ENCODE measurements around the gene TRA2A. TPM values are rescaled to one million over a fixed set of nuclear protein-coding genes. Genes with fewer than 3 reads are reported as not detected.

Gene TRA2A
- total and polyA plus RNA-seq, 3 donors from 2014 or later = 60.9 to 76.1 (median 62.8) TPM

- intact Hi-C loops (cut with DNase I; ENCODE audit: low total_unique reads) = no loop called here
- H3K27ac ChIP-seq = no peak overlapping the region
- 28 to 30% methylated on average over 13 of the region's 13 CpGs for WGBS, 2 donors
These were observed 15.3 kb upstream of the TRA2A start for GRCh38 chr7:23546897-23547572.

GRCh38 chr7:23545493-23545892, 13.7 kb upstream of the TRA2A start:
- WGBS, 2 donors = 64 to 71% methylated on average over 1 of the region's 1 CpG
- Histone ChIP-seq H3K9me3 (no peaks in the 10 kb centered on the region), H3K27me3 (no peaks in the 10 kb centered on the region), H3K36me3 (ENCODE audit: low read depth, missing control alignments) (no peaks in the 10 kb centered on the region), H3K4me3 (no peak overlapping the region), H3K27ac (no peak overlapping the region), H3K4me1 (no peaks in the 10 kb centered on the region)
- intact Hi-C loops (cut with DNase I; ENCODE audit: low total_unique reads) = no loop called here
- TF ChIP-seq POLR2A (IDR thresholded peaks at IDR 0.05) = no peak
- TF ChIP-seq CTCF (IDR thresholded peaks at IDR 0.05) = no peak
- DNase-seq = no peak

More at GRCh38 chr7:23546897-23547572, 15.3 kb upstream of the TRA2A start:
- Histone ChIP-seq H3K4me1 (no peaks in the 10 kb centered on the region), H3K9me3 (no peaks in the 10 kb centered on the region), H3K27me3 (no peaks in the 10 kb centered on the region), H3K36me3 (ENCODE audit: low read depth, missing control alignments) (no peaks in the 10 kb centered on the region), H3K4me3 (no peak overlapping the region)
- DNase-seq = peak; percentile 91
- TF ChIP-seq CTCF (IDR thresholded peaks at IDR 0.05) (peak; percentile 88 to 95 (median 95)), POLR2A (IDR thresholded peaks at IDR 0.05) (no peak)

- no peak overlapping the region for H3K4me3 ChIP-seq
- H3K4me1 ChIP-seq = no peaks in the 10 kb centered on the region
- 40 to 49% methylated on average over 2 of the region's 2 CpGs for WGBS, 2 donors
- no peaks in the 10 kb centered on the region for H3K9me3 ChIP-seq
- H3K27ac ChIP-seq = no peak overlapping the region
- intact Hi-C loops (cut with DNase I; ENCODE audit: low total_unique reads) = no loop called here
- no peak for TF ChIP-seq POLR2A (IDR thresholded peaks at IDR 0.05)
- TF ChIP-seq CTCF (IDR thresholded peaks at IDR 0.05) = no peak
- no peak for DNase-seq
- H3K36me3 ChIP-seq (ENCODE audit: low read depth, missing control alignments) = no peaks in the 10 kb centered on the region
- H3K27me3 ChIP-seq = no peaks in the 10 kb centered on the region
These were observed 13.2 kb upstream of the TRA2A start for GRCh38 chr7:23544913-23545354.

- intact Hi-C loops (cut with DNase I; ENCODE audit: low total_unique reads) = no loop called here
- Histone ChIP-seq H3K4me1 (no peaks in the 10 kb centered on the region), H3K36me3 (ENCODE audit: low read depth, missing control alignments) (no peaks in the 10 kb centered on the region), H3K27me3 (no peaks in the 10 kb centered on the region), H3K4me3 (no peak overlapping the region), H3K27ac (no peak overlapping the region), H3K9me3 (no peaks in the 10 kb centered on the region)
- no peak for DNase-seq
- no peak for TF ChIP-seq CTCF (IDR thresholded peaks at IDR 0.05)
- TF ChIP-seq POLR2A (IDR thresholded peaks at IDR 0.05) = no peak
- 89 to 95% methylated on average over 3 of the region's 3 CpGs for WGBS, 2 donors
These were observed 11.0 kb upstream of the TRA2A start for GRCh38 chr7:23542752-23543151.

GRCh38 chr7:23539494-23539907, 7.7 kb upstream of the TRA2A start:
- Histone ChIP-seq H3K27me3 (no peaks in the 10 kb centered on the region), H3K4me1 (no peaks in the 10 kb centered on the region), H3K9me3 (no peaks in the 10 kb centered on the region), H3K4me3 (no peak overlapping the region), H3K27ac (no peak overlapping the region), H3K36me3 (ENCODE audit: low read depth, missing control alignments) (no peaks in the 10 kb centered on the region)
- WGBS, 2 donors = 60 to 68% methylated on average over 4 of the region's 4 CpGs
- intact Hi-C loops (cut with DNase I; ENCODE audit: low total_unique reads) = no loop called here
- no peak for DNase-seq
- no peak for TF ChIP-seq CTCF (IDR thresholded peaks at IDR 0.05)
- no peak for TF ChIP-seq POLR2A (IDR thresholded peaks at IDR 0.05)

All from testis (tissue), 3 donors.